Caco-2 (cell line): ENCODE data around the gene ATG10. TPM values are rescaled to one million over a fixed set of nuclear protein-coding genes. Genes with fewer than 3 reads are reported as not detected.

ENCODE experiments used
- BruUV-seq: library from RNA; stranded (reverse); fragments of 400-500 nt; replicated peaks from 2 replicates; lab custom pipeline; 2021; lab: Mats Ljungman, UMichigan
- CTCF ChIA-PET: fragments of 300-600 bp; sonication (Branson Sonifier 250); formaldehyde crosslinking; loops from one replicate; lab custom pipeline; 2022; ENCODE audit warnings: antibody characterized with exemption; lab: Charles Lee
- POLR2A ChIA-PET: fragments of 300-600 bp; sonication (Branson Sonifier 250); formaldehyde crosslinking; loops from one replicate; lab custom pipeline; 2022; ENCODE audit warnings: antibody characterized with exemption; lab: Charles Lee
- DNase-seq, 2 experiments: peaks; one replicate each; pipeline versions ENCODE4 v3.0.0 to v3.0.0-alpha.2; 2020 to 2022
- H3K27me3 ChIP-seq: replicated peaks from 2 replicates; pipeline ENCODE4 v1.6.0; 2011; ENCODE audit warnings: low read length; ENCODE audit not compliant: control insufficient read depth, insufficient read depth
- H3K36me3 ChIP-seq: 2 replicates; pipeline ENCODE4 v1.5.1; 2011; ENCODE audit warnings: low read length; ENCODE audit not compliant: control insufficient read depth, insufficient read depth
- H3K4me1 ChIP-seq: fragments of 250-450 bp; sonication (Bioruptor Pico); 2 replicates; pipeline ENCODE4 v1.5.1; 2020; ENCODE audit warnings: mild to moderate bottlenecking
- H3K4me3 ChIP-seq: 2 replicates; pipeline ENCODE4 v1.5.1; 2011; ENCODE audit warnings: low read depth, mild to moderate bottlenecking, control low read depth, low read length
- H3K9me3 ChIP-seq: fragments of 250-450 bp; sonication (Bioruptor Pico); 2 replicates; pipeline ENCODE4 v1.5.1; 2020; ENCODE audit warnings: mild to moderate bottlenecking, moderate library complexity
- H3K27ac Mint-ChIP-seq: one replicate; pipeline ENCODE4 v1.8.0; 2022; ENCODE audit warnings: mixed read lengths; ENCODE audit not compliant: unreplicated experiment
- H3K27me3 Mint-ChIP-seq: one replicate; pipeline ENCODE4 v1.8.0; 2022; ENCODE audit warnings: mixed read lengths; ENCODE audit not compliant: insufficient read depth, unreplicated experiment
- H3K36me3 Mint-ChIP-seq: one replicate; pipeline ENCODE4 v1.8.0; 2022; ENCODE audit warnings: mild to moderate bottlenecking, mixed read lengths; ENCODE audit not compliant: insufficient read depth, unreplicated experiment
- H3K4me1 Mint-ChIP-seq: one replicate; pipeline ENCODE4 v1.8.0; 2022; ENCODE audit warnings: low read depth, mixed read lengths; ENCODE audit not compliant: unreplicated experiment
- H3K4me3 Mint-ChIP-seq: one replicate; pipeline ENCODE4 v1.8.0; 2022; ENCODE audit warnings: mild to moderate bottlenecking, moderate library complexity, mixed read lengths; ENCODE audit not compliant: unreplicated experiment
- H3K9me3 Mint-ChIP-seq: one replicate; pipeline ENCODE4 v1.8.0; 2022; ENCODE audit warnings: mixed read lengths; ENCODE audit not compliant: unreplicated experiment
- CTCF ChIP-seq, 2 experiments: fragments of 200-600 bp in 1 of 2; IDR thresholded peaks; 1 replicate in 1 of 2; 2 replicates in 1 of 2; pipeline versions ENCODE4 v1.5.1 to v1.8.0; 2011 to 2022; ENCODE audit warnings: antibody characterized with exemption in 1 of 2, control low read depth in 1 of 2, inconsistent platforms in 1 of 2, low read depth in 1 of 2, low read length in 1 of 2, mild to moderate bottlenecking in 1 of 2, moderate library complexity in 1 of 2; ENCODE audit not compliant: insufficient read depth in 1 of 2, severe bottlenecking in 1 of 2, unreplicated experiment in 1 of 2
- intact Hi-C: fragments of 100-400 bp; cut with micrococcal nuclease; formaldehyde crosslinking; loops from one replicate; pipeline ENCODE4 v1.10.0; 2022; ENCODE audit not compliant: unreplicated experiment
- total RNA-seq: library from RNA; stranded (reverse); gene quantifications from 2 replicates; pipeline ENCODE4 v1.2.3, GENCODE V29; 2022

ATG10 gene
- total RNA-seq, 1 experiment from 2014 or later = 5.8 TPM

GRCh38 chr5:82150559-82150958, 178.7 kb downstream of the ATG10 start:
- H3K36me3 Mint-ChIP-seq = no peaks in the 10 kb centered on the region
- Histone ChIP-seq H3K36me3 (no peaks in the 10 kb centered on the region), H3K9me3 (no peaks in the 10 kb centered on the region), H3K4me1 (no peaks in the 10 kb centered on the region), H3K27me3 (no peaks in the 10 kb centered on the region; the same call in 1 of the 2 replicates), H3K4me3 (no peak overlapping the region)
- ChIA-PET POLR2A (no interaction called here), CTCF (no interaction called here)
- no peaks in the 10 kb centered on the region for H3K4me1 Mint-ChIP-seq
- no peak for DNase-seq
- no peak overlapping the region for H3K4me3 Mint-ChIP-seq
- H3K27ac Mint-ChIP-seq = no peak overlapping the region
- BruUV-seq = no TSS peak
- no peaks in the 10 kb centered on the region for H3K27me3 Mint-ChIP-seq
- no peaks in the 10 kb centered on the region for H3K9me3 Mint-ChIP-seq
- no peak for TF ChIP-seq CTCF (IDR thresholded peaks at IDR 0.05; ENCODE audit: insufficient read depth in 1 of 2, low read depth in 1 of 2, low read length in 1 of 2, severe bottlenecking in 1 of 2, unreplicated experiment in 1 of 2)
- intact Hi-C loops = no loop called here

GRCh38 chr5:82151204-82151603, 179.4 kb downstream of the ATG10 start:
- H3K9me3 Mint-ChIP-seq = no peaks in the 10 kb centered on the region
- no peaks in the 10 kb centered on the region for H3K27me3 Mint-ChIP-seq
- intact Hi-C loops = no loop called here
- BruUV-seq = no TSS peak
- H3K36me3 ChIP-seq = no peaks in the 10 kb centered on the region
- no peak overlapping the region for H3K4me3 ChIP-seq
- DNase-seq = no peak
- H3K4me1 ChIP-seq = no peaks in the 10 kb centered on the region
- no peak overlapping the region for H3K27ac Mint-ChIP-seq
- H3K4me1 Mint-ChIP-seq = no peaks in the 10 kb centered on the region
- no peaks in the 10 kb centered on the region; the same call in 1 of the 2 replicates for H3K27me3 ChIP-seq
- H3K9me3 ChIP-seq = no peaks in the 10 kb centered on the region
- no peak overlapping the region for H3K4me3 Mint-ChIP-seq
- POLR2A ChIA-PET = interaction anchor here (0.6 kb wide), 1 partner anchor 50 kb away, joined by 6 read pairs; no protein-coding TSS in a partner anchor
- H3K36me3 Mint-ChIP-seq = no peaks in the 10 kb centered on the region
- TF ChIP-seq CTCF (IDR thresholded peaks at IDR 0.05; ENCODE audit: insufficient read depth in 1 of 2, low read depth in 1 of 2, low read length in 1 of 2, severe bottlenecking in 1 of 2, unreplicated experiment in 1 of 2) = no peak
- CTCF ChIA-PET = interaction anchor here (0.7 kb wide), 2 partner anchors 15 to 524 kb away, joined by 3 read pairs; no protein-coding TSS in a partner anchor

- Histone ChIP-seq H3K9me3 (no peaks in the 10 kb centered on the region), H3K4me1 (no peaks in the 10 kb centered on the region), H3K36me3 (no peaks in the 10 kb centered on the region), H3K4me3 (no peak overlapping the region), H3K27me3 (no peaks in the 10 kb centered on the region; the same call in 1 of the 2 replicates)
- Mint-ChIP-seq H3K27me3 (no peaks in the 10 kb centered on the region), H3K4me1 (no peaks in the 10 kb centered on the region), H3K36me3 (no peaks in the 10 kb centered on the region), H3K27ac (no peak overlapping the region), H3K4me3 (no peak overlapping the region), H3K9me3 (no peaks in the 10 kb centered on the region)
- intact Hi-C loops = no loop called here
- ChIA-PET POLR2A (no interaction called here), CTCF (interaction anchor here (0.7 kb wide), 2 partner anchors 14 to 524 kb away, joined by 3 read pairs; no protein-coding TSS in a partner anchor)
- no peak for DNase-seq
- TF ChIP-seq CTCF (IDR thresholded peaks at IDR 0.05; ENCODE audit: insufficient read depth in 1 of 2, low read depth in 1 of 2, low read length in 1 of 2, severe bottlenecking in 1 of 2, unreplicated experiment in 1 of 2) = no peak
- BruUV-seq = no TSS peak
Observed at GRCh38 chr5:82151662-82152061, 179.8 kb downstream of the ATG10 start.
